ENCODE results near the gene BMPR2.

The BMPR2 gene

DNA sequence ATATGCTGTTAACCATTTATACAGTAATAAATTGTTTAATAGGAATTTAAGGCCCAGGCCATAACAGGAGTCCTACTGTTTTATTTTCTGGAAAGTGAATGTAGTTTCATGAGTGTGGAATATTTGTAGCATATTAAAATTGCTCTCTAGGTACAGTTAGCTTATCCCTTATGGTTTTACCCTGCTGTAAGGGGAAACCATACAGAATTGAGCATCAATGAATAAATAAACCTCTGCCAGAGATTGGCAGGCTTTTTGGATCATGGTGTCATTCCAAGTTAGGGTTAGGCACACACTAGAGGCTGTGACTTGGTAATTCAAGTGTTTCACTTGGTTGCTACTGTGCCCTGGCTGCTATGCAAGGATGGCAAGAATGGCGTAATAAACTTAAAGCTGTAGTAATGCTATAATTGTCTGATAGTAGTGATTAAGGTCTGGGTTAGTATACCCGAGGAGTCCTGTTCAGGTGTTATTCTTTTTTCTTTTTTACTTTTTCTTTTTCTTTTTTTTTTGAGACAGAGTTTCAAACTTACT is 30.4 kb downstream of the BMPR2 start:
- Histone ChIP-seq H3K4me1 (peaks cover 0 to 11% (median 0%) of the 10 kb centered on the region in 10 experiments; a peak in 9 of 20 replicates), H3K9me3 (replicated peaks in 1 of 11) (no peaks in the 10 kb centered on the region), H3K9ac (no peak overlapping the region), H3K36me3 (peaks cover 0 to 10% (median 0%) of the 10 kb centered on the region in 11 experiments; a peak in 4 of 22 replicates), H3K27ac (no peak overlapping the region), H3K4me3 (no peak overlapping the region), H3K4me2 (no peak overlapping the region), H4K20me1 (peaks cover 0 to 73% (median 0%) of the 10 kb centered on the region in 11 experiments; a peak in 6 of 22 replicates), H3K27me3 (no peaks in the 10 kb centered on the region)
- no peak for TF ChIP-seq Cebpa-rat (IDR thresholded peaks at IDR 0.05)

- H3K27ac ChIP-seq = no peak overlapping the region
These were observed 32.5 kb downstream of the BMPR2 start for GRCh38 chr2:202408546-202409140.

DNA sequence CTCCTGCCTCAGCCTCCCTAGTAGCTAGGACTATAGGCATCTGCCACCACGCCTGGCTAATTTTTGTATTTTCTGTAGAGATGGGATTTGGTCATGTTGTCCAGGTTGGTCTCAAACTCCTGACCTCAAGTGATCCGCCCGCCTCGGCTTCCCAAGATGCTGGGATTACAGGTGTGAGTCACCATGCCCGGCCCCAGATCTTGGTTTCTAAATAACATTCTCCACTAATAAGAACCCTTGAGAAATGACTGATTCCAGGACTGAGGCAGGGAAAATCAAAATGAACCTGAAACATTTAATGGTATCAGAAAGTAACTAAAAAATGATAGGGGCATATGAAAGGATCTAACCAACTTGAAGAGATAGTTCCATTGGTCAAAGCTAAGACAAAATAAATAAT is 34.0 kb downstream of the BMPR2 start:
- Histone ChIP-seq H4K20me1 (peaks cover 0 to 71% (median 0%) of the 10 kb centered on the region in 11 experiments; a peak in 7 of 22 replicates), H3K4me2 (no peak overlapping the region), H3K4me1 (peaks cover 0 to 13% (median 0%) of the 10 kb centered on the region in 10 experiments; a peak in 9 of 20 replicates), H3K36me3 (peaks cover 0 to 9% (median 0%) of the 10 kb centered on the region in 11 experiments; a peak in 4 of 22 replicates), H3K27me3 (no peaks in the 10 kb centered on the region), H3K9me3 (replicated peaks in 1 of 11) (peaks cover 0 to 4% (median 0%) of the 10 kb centered on the region in 11 experiments; a peak in 4 of 22 replicates), H3K9ac (no peak overlapping the region), H3K4me3 (no peak overlapping the region), H3K27ac (no peak overlapping the region)
- TF ChIP-seq Cebpa-rat (IDR thresholded peaks at IDR 0.05) = no peak

More at GRCh38 chr2:202408546-202409140, 32.5 kb downstream of the BMPR2 start:
- no peaks in the 10 kb centered on the region for H3K9me3 ChIP-seq (replicated peaks in 1 of 11)
- no peak overlapping the region for H3K4me2 ChIP-seq
- peaks cover 0 to 69% (median 0%) of the 10 kb centered on the region in 11 experiments; a peak in 7 of 22 replicates for H4K20me1 ChIP-seq
- TF ChIP-seq Cebpa-rat (IDR thresholded peaks at IDR 0.05) = no peak
- no peak overlapping the region for H3K9ac ChIP-seq
- no peak overlapping the region for H3K4me3 ChIP-seq
- H3K27me3 ChIP-seq = no peaks in the 10 kb centered on the region
- H3K36me3 ChIP-seq = peaks cover 0 to 10% (median 0%) of the 10 kb centered on the region in 11 experiments; a peak in 4 of 22 replicates
- peaks cover 0 to 13% (median 0%) of the 10 kb centered on the region in 10 experiments; a peak in 9 of 20 replicates for H3K4me1 ChIP-seq

DNA sequence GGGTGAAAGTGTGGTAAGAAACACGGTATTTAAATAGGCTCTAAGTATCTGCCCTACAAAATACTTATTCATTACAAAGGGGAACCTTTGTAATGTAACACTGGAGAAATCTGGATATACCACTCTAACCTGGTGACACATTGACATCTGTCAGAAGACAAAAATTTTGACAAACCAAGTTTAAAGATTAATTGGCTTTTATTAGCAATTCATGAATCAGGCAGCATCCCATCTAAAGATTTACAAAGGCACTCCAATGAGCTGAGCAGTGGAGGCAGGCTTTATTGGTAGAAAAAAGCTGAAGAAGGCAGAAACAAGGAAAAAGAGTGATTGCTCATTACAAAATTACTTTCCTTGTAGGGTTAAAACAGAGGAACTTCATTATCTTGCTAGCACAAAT is 35.0 kb downstream of the BMPR2 start:
- Histone ChIP-seq H3K9me3 (replicated peaks in 1 of 11) (peaks cover 0 to 12% (median 7%) of the 10 kb centered on the region in 11 experiments; a peak in 7 of 22 replicates), H3K36me3 (peaks cover 0 to 9% (median 0%) of the 10 kb centered on the region in 11 experiments; a peak in 4 of 22 replicates), H3K4me2 (peak overlapping the region in 3 of 11 experiments; percentile 20 to 59 (median 33); a peak in 5 of 22 replicates)

DNA sequence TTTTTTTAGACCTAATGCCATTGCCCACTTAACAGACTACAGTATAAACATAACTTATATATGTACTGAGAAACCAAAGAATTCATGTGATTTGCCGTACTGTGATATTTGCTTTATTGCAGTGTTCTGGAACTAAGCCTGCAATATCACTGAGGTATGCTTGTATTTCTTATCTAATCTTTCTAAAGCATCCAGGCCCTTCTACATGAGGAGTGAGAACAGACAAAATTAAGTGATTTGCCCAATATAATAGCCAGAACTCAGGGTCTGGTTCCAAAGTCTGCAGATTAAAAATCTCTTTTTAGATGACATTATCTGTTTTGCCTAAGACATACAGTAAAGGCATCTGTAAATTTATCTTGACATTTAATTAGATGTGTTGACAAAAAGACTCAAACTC is 41.9 kb downstream of the BMPR2 start:
- Histone ChIP-seq H3K4me2 (no peak overlapping the region), H3K27ac (no peak overlapping the region), H3K27me3 (no peaks in the 10 kb centered on the region), H3K4me1 (no peaks in the 10 kb centered on the region), H3K9ac (no peak overlapping the region), H3K4me3 (no peak overlapping the region), H3K9me3 (replicated peaks in 1 of 11) (peaks cover 0 to 14% (median 7%) of the 10 kb centered on the region in 11 experiments; a peak in 7 of 22 replicates), H3K36me3 (peaks cover 0 to 6% (median 0%) of the 10 kb centered on the region in 11 experiments; a peak in 1 of 22 replicates), H4K20me1 (peaks cover 0 to 82% (median 12%) of the 10 kb centered on the region in 11 experiments; a peak in 12 of 22 replicates)
- no peak for TF ChIP-seq Cebpa-rat (IDR thresholded peaks at IDR 0.05)

More for the DNA sequence above, 35.0 kb downstream of the BMPR2 start:
- no peak overlapping the region for H3K9ac ChIP-seq
- H3K4me1 ChIP-seq = peaks cover 0 to 13% (median 0%) of the 10 kb centered on the region in 10 experiments; a peak in 9 of 20 replicates
- peaks cover 0 to 72% (median 0%) of the 10 kb centered on the region in 11 experiments; a peak in 7 of 22 replicates for H4K20me1 ChIP-seq
- H3K4me3 ChIP-seq = no peak overlapping the region
- no peak overlapping the region for H3K27ac ChIP-seq
- TF ChIP-seq Cebpa-rat (IDR thresholded peaks at IDR 0.05) = no peak
- H3K27me3 ChIP-seq = no peaks in the 10 kb centered on the region

DNA sequence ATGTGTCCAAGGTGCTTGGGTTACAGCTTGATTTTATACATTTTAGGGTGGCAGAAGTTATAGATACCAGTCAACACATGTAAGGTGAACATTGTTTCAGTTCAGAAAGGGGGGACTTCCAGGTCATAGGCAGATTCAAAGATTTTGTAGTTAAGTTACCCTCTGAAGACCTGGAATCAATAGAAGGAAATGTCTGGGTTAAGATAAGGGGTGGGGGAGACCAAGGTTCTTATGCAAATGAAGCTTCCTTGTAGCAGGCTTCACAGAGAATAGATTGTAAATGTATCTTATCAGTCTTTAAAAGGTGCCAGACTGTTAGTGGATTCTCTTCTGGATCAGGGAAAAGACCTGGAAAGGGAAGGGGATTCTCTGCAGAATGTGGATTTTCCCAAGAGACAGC is 42.4 kb downstream of the BMPR2 start:
- no peak overlapping the region for H3K27ac ChIP-seq
- H3K4me1 ChIP-seq = no peaks in the 10 kb centered on the region
- H3K9me3 ChIP-seq (replicated peaks in 1 of 11) = peaks cover 0 to 14% (median 7%) of the 10 kb centered on the region in 11 experiments; a peak in 7 of 22 replicates
- no peak overlapping the region for H3K4me3 ChIP-seq
- H4K20me1 ChIP-seq = peaks cover 0 to 82% (median 17%) of the 10 kb centered on the region in 11 experiments; a peak in 12 of 22 replicates
- H3K4me2 ChIP-seq = no peak overlapping the region
- H3K9ac ChIP-seq = no peak overlapping the region
- TF ChIP-seq Cebpa-rat (IDR thresholded peaks at IDR 0.05) = no peak
- H3K36me3 ChIP-seq = peaks cover 0 to 7% (median 0%) of the 10 kb centered on the region in 11 experiments; a peak in 2 of 22 replicates
- no peaks in the 10 kb centered on the region for H3K27me3 ChIP-seq

DNA sequence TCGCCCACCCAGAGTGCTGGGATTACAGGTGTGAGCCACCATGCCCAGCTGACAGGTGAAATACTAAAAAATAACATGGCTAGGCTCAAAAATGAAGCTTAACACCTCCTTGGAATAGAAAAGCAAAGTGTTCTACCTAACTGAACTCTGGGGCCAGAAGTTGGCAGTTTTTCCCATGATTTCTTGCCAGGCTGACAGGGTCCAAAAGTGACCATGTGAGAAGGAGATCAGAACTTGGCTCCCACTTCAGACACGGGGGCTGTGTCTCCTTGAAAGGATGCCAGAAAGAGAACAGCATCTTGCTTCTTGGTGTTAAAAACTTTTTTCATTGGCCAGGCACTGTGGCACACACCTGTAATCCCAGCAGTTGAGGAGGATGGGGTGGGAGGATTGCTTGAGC is 47.0 kb downstream of the BMPR2 start:
- H3K27ac ChIP-seq = no peak overlapping the region
- H3K4me1 ChIP-seq = peaks cover 0 to 22% (median 8%) of the 10 kb centered on the region in 10 experiments; a peak in 11 of 20 replicates
- H3K27me3 ChIP-seq = no peaks in the 10 kb centered on the region; a peak in 1 of 22 replicates
- H3K36me3 ChIP-seq = peaks cover 0 to 16% (median 0%) of the 10 kb centered on the region in 11 experiments; a peak in 5 of 22 replicates
- H3K4me3 ChIP-seq = no peak overlapping the region
- no peak for TF ChIP-seq Cebpa-rat (IDR thresholded peaks at IDR 0.05)
- H3K9ac ChIP-seq = no peak overlapping the region
- peaks cover 1 to 14% (median 6%) of the 10 kb centered on the region in 11 experiments; a peak in 19 of 22 replicates for H3K9me3 ChIP-seq (replicated peaks in 1 of 11)
- no peak overlapping the region for H3K4me2 ChIP-seq
- peaks cover 3 to 91% (median 30%) of the 10 kb centered on the region in 11 experiments; a peak in 16 of 22 replicates for H4K20me1 ChIP-seq

GRCh38 chr2:202425036-202425435 is 48.9 kb downstream of the BMPR2 start:
- Histone ChIP-seq H3K4me1 (peaks cover 0 to 22% (median 8%) of the 10 kb centered on the region in 10 experiments; a peak in 11 of 20 replicates), H3K9ac (no peak overlapping the region), H4K20me1 (peaks cover 3 to 85% (median 29%) of the 10 kb centered on the region in 11 experiments; a peak in 16 of 22 replicates), H3K27me3 (no peaks in the 10 kb centered on the region; a peak in 1 of 22 replicates), H3K4me2 (peak overlapping the region in 5 of 11 experiments; percentile 9 to 38 (median 23); a peak in 6 of 22 replicates), H3K27ac (no peak overlapping the region), H3K36me3 (peaks cover 0 to 35% (median 15%) of the 10 kb centered on the region in 11 experiments; a peak in 16 of 22 replicates), H3K4me3 (no peak overlapping the region), H3K9me3 (replicated peaks in 1 of 11) (peaks cover 20 to 33% (median 25%) of the 10 kb centered on the region in 11 experiments)
- TF ChIP-seq Cebpa-rat (IDR thresholded peaks at IDR 0.05) = no peak
